Upper lobe of right lung (tissue), 1 donor: ENCODE measurements around the gene TRDN. TPM values are rescaled to one million over a fixed set of nuclear protein-coding genes. Genes with fewer than 3 reads are reported as not detected.

Experiments
- ATAC-seq: fragments of 200-7000 bp; cut with Tn5 transposase; one replicate; pipeline ENCODE4 v1.9.1; 2020; ENCODE audit warnings: mild to moderate bottlenecking, moderate library complexity
- DNase-seq: peaks from one replicate; pipeline ENCODE4 v3.0.0-alpha.2; 2020
- H3K27ac ChIP-seq: fragments of 200-600 bp; one replicate; pipeline ENCODE4 v1.8.0; 2022
- H3K27me3 ChIP-seq: fragments of 200-600 bp; one replicate; pipeline ENCODE4 v1.8.0; 2022; ENCODE audit warnings: mild to moderate bottlenecking
- H3K36me3 ChIP-seq: fragments of 200-600 bp; one replicate; pipeline ENCODE4 v1.8.0; 2022
- H3K4me1 ChIP-seq: fragments of 200-600 bp; one replicate; pipeline ENCODE4 v1.8.0; 2022
- H3K4me3 ChIP-seq: fragments of 200-600 bp; one replicate; pipeline ENCODE4 v1.8.0; 2022; ENCODE audit warnings: mild to moderate bottlenecking
- H3K9me3 ChIP-seq: fragments of 200-600 bp; one replicate; pipeline ENCODE4 v1.8.0; 2022
- intact Hi-C: fragments of 100-400 bp; cut with DNase I; formaldehyde crosslinking; loops from one replicate; pipeline ENCODE4 v1.11.0; 2022
- total RNA-seq: library from RNA; stranded (reverse); fragmentation: NEBNext Ultra II Directional; extraction: Animal tissue kit (Norgen Biotek cat#: 25700); gene quantifications from one replicate; pipeline ENCODE4 v1.2.1, GENCODE V29; 2021
- TF ChIP-seq, protein P1 (sequence below): fragments of 200-600 bp; IDR thresholded peaks from one replicate; pipeline ENCODE4 v1.8.0; 2022; ENCODE audit warnings: antibody characterized with exemption
- donor health status: DM: no; HTN: yes; CAD: no; lungs with severe emphysema.

The TRDN gene
- total RNA-seq, 1 donor from 2014 or later = not detected

DNA sequence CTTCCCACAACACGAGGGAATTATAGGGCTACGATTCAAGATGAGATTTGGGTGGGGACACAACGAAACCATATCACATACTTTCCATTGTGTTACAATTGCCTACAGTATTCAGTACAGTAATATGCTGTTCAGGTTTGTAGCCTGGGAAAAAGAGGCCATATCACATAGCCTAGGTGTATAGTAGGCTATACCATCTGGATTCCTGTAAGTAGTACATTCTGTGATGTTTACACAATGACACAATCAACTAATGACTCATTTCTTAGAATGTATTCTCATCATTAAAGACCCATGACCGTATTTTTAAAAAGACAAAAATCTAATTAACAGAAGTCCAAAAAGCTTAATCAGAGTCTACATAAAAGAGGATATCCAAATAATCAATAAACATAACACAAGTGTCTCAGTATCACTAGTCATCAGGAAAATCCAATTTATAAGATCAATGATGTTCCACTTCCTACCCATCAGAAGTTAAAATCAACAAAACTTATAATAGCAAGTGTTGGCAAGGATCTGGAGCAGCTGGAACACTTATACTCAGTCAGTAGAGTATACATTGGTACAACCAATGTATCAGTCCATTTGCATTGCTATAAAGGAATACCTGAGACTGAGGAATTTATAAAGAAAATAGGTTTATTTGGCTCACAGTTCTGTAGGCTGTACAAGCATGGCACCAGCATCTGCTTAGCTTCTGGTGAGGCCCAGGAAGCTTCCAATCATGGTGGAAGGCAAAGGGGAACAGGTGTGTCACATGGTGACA lies 424.8 kb downstream of the TRDN start:
- intact Hi-C loops = no loop called here
- no peaks in the 10 kb centered on the region for H3K9me3 ChIP-seq
- DNase-seq (no peak), ATAC-seq (no peak)
- H3K4me1 ChIP-seq = no peaks in the 10 kb centered on the region
- H3K27me3 ChIP-seq = no peaks in the 10 kb centered on the region
- TF ChIP-seq, protein P1, sequence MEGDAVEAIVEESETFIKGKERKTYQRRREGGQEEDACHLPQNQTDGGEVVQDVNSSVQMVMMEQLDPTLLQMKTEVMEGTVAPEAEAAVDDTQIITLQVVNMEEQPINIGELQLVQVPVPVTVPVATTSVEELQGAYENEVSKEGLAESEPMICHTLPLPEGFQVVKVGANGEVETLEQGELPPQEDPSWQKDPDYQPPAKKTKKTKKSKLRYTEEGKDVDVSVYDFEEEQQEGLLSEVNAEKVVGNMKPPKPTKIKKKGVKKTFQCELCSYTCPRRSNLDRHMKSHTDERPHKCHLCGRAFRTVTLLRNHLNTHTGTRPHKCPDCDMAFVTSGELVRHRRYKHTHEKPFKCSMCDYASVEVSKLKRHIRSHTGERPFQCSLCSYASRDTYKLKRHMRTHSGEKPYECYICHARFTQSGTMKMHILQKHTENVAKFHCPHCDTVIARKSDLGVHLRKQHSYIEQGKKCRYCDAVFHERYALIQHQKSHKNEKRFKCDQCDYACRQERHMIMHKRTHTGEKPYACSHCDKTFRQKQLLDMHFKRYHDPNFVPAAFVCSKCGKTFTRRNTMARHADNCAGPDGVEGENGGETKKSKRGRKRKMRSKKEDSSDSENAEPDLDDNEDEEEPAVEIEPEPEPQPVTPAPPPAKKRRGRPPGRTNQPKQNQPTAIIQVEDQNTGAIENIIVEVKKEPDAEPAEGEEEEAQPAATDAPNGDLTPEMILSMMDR = no peak
- no peak overlapping the region for H3K4me3 ChIP-seq
- H3K36me3 ChIP-seq = no peaks in the 10 kb centered on the region
- H3K27ac ChIP-seq = no peak overlapping the region

- Histone ChIP-seq H3K27ac (no peak overlapping the region), H3K4me1 (no peaks in the 10 kb centered on the region), H3K36me3 (no peaks in the 10 kb centered on the region), H3K9me3 (no peaks in the 10 kb centered on the region), H3K27me3 (no peaks in the 10 kb centered on the region), H3K4me3 (no peak overlapping the region)
- DNase-seq (no peak), ATAC-seq (no peak)
- intact Hi-C loops = no loop called here
- TF ChIP-seq, protein P1 = no peak
Observed at GRCh38 chr6:123210645-123211044, 426.1 kb downstream of the TRDN start.

- TF ChIP-seq, protein P1 = no peak
- H3K4me3 ChIP-seq = no peak overlapping the region
- no peak for ATAC-seq
- no peaks in the 10 kb centered on the region for H3K9me3 ChIP-seq
- no peak overlapping the region for H3K27ac ChIP-seq
- no peaks in the 10 kb centered on the region for H3K27me3 ChIP-seq
- DNase-seq = peak; percentile 31
- intact Hi-C loops = no loop called here
- H3K4me1 ChIP-seq = no peaks in the 10 kb centered on the region
- H3K36me3 ChIP-seq = no peaks in the 10 kb centered on the region
Observed at GRCh38 chr6:123207967-123208510, 428.7 kb downstream of the TRDN start.

DNA sequence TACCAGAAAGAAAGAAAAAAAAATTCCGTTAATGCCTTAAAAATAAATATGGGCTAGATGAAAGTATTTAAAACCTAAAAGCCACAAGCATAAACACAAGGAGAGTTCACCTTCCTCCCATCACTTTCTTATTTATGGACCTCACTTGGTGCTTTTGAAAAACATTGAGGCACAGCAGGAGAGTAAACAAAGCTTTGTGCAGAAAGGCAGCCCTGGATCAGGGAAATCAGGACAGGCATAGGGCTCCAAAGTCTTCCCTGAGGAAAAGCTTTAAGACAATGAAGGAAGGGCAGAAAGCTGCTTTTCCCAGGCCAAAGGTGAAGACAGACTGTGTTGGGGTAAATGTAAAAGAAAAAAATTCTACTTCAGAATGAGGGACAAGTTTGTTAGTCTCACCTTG lies 432.8 kb downstream of the TRDN start:
- no peak for ATAC-seq
- TF ChIP-seq, protein P1 = no peak

GRCh38 chr6:123201869-123202372 lies 434.8 kb downstream of the TRDN start:
- ATAC-seq (peak; percentile 32), DNase-seq (peak; percentile 51)
- TF ChIP-seq, protein P1 = no peak
- no peaks in the 10 kb centered on the region for H3K9me3 ChIP-seq
- no peaks in the 10 kb centered on the region for H3K27me3 ChIP-seq
- H3K4me3 ChIP-seq = no peak overlapping the region
- H3K27ac ChIP-seq = no peak overlapping the region
- intact Hi-C loops = no loop called here
- no peaks in the 10 kb centered on the region for H3K36me3 ChIP-seq
- no peaks in the 10 kb centered on the region for H3K4me1 ChIP-seq

More for the DNA sequence above, 432.8 kb downstream of the TRDN start:
- Histone ChIP-seq H3K4me1 (no peaks in the 10 kb centered on the region), H3K36me3 (no peaks in the 10 kb centered on the region), H3K4me3 (no peak overlapping the region), H3K9me3 (no peaks in the 10 kb centered on the region), H3K27me3 (no peaks in the 10 kb centered on the region), H3K27ac (no peak overlapping the region)
- intact Hi-C loops = no loop called here
- DNase-seq = no peak
